Measurements from ENCODE around the gene CHN2.
A peak's percentile ranks its signal among the peaks of the same experiment; 100 is the strongest.

Gene CHN2

GRCh38 chr7:29192323-29192722 is 2.3 kb upstream of the CHN2 start:
- Histone ChIP-seq H3K36me3 (ENCODE audit: control insufficient read depth, insufficient read depth, low read length) (no peaks in the 10 kb centered on the region), H3K4me3 (ENCODE audit: low read depth, low read length) (no peak overlapping the region), H3K4me1 (ENCODE audit: control insufficient read depth, insufficient read depth, low read length) (peaks cover 23% of the 10 kb centered on the region), H3K9me3 (ENCODE audit: control insufficient read depth, insufficient read depth, low read length) (no peaks in the 10 kb centered on the region), H3K9ac (ENCODE audit: low read depth, low read length) (no peak overlapping the region), H3K27me3 (ENCODE audit: control insufficient read depth, insufficient read depth, low read length) (peaks cover 58% of the 10 kb centered on the region)

- Histone ChIP-seq H3K9ac (ENCODE audit: low read depth, low read length) (no peak overlapping the region), H3K4me1 (ENCODE audit: control insufficient read depth, insufficient read depth, low read length) (peaks cover 26% of the 10 kb centered on the region), H3K4me3 (ENCODE audit: low read depth, low read length) (no peak overlapping the region), H3K36me3 (ENCODE audit: control insufficient read depth, insufficient read depth, low read length) (no peaks in the 10 kb centered on the region), H3K27me3 (ENCODE audit: control insufficient read depth, insufficient read depth, low read length) (peaks cover 62% of the 10 kb centered on the region), H3K9me3 (ENCODE audit: control insufficient read depth, insufficient read depth, low read length) (no peaks in the 10 kb centered on the region)
Measured at GRCh38 chr7:29192811-29193210, 1.8 kb upstream of the CHN2 start.

- no peaks in the 10 kb centered on the region for H3K9me3 ChIP-seq (ENCODE audit: control insufficient read depth, insufficient read depth, low read length)
- H3K36me3 ChIP-seq (ENCODE audit: control insufficient read depth, insufficient read depth, low read length) = no peaks in the 10 kb centered on the region
- H3K4me1 ChIP-seq (ENCODE audit: control insufficient read depth, insufficient read depth, low read length) = peaks cover 26% of the 10 kb centered on the region
- H3K4me3 ChIP-seq (ENCODE audit: low read depth, low read length) = peak overlapping the region; percentile 58
- H3K9ac ChIP-seq (ENCODE audit: low read depth, low read length) = no peak overlapping the region
- H3K27me3 ChIP-seq (ENCODE audit: control insufficient read depth, insufficient read depth, low read length) = peaks cover 66% of the 10 kb centered on the region
Measured at GRCh38 chr7:29193316-29194205, 1.0 kb upstream of the CHN2 start.

- peaks cover 66% of the 10 kb centered on the region for H3K27me3 ChIP-seq (ENCODE audit: control insufficient read depth, insufficient read depth, low read length)
- H3K36me3 ChIP-seq (ENCODE audit: control insufficient read depth, insufficient read depth, low read length) = no peaks in the 10 kb centered on the region
- H3K9ac ChIP-seq (ENCODE audit: low read depth, low read length) = no peak overlapping the region
- H3K9me3 ChIP-seq (ENCODE audit: control insufficient read depth, insufficient read depth, low read length) = no peaks in the 10 kb centered on the region
- peak overlapping the region; percentile 71 for H3K4me3 ChIP-seq (ENCODE audit: low read depth, low read length)
- H3K4me1 ChIP-seq (ENCODE audit: control insufficient read depth, insufficient read depth, low read length) = peaks cover 26% of the 10 kb centered on the region
Measured at GRCh38 chr7:29194206-29194593, 375 bp upstream of the CHN2 start.

GRCh38 chr7:29196191-29196590 is 1.6 kb downstream of the CHN2 start:
- Histone ChIP-seq H3K4me3 (ENCODE audit: low read depth, low read length) (no peak overlapping the region), H3K27me3 (ENCODE audit: control insufficient read depth, insufficient read depth, low read length) (peaks cover 54% of the 10 kb centered on the region), H3K4me1 (ENCODE audit: control insufficient read depth, insufficient read depth, low read length) (peaks cover 15% of the 10 kb centered on the region), H3K9me3 (ENCODE audit: control insufficient read depth, insufficient read depth, low read length) (no peaks in the 10 kb centered on the region), H3K36me3 (ENCODE audit: control insufficient read depth, insufficient read depth, low read length) (no peaks in the 10 kb centered on the region), H3K9ac (ENCODE audit: low read depth, low read length) (no peak overlapping the region)

GRCh38 chr7:29196971-29197595 is 2.5 kb downstream of the CHN2 start:
- Histone ChIP-seq H3K4me3 (ENCODE audit: low read depth, low read length) (no peak overlapping the region), H3K4me1 (ENCODE audit: control insufficient read depth, insufficient read depth, low read length) (peaks cover 15% of the 10 kb centered on the region), H3K9me3 (ENCODE audit: control insufficient read depth, insufficient read depth, low read length) (no peaks in the 10 kb centered on the region), H3K27me3 (ENCODE audit: control insufficient read depth, insufficient read depth, low read length) (peaks cover 45% of the 10 kb centered on the region), H3K9ac (ENCODE audit: low read depth, low read length) (no peak overlapping the region), H3K36me3 (ENCODE audit: control insufficient read depth, insufficient read depth, low read length) (no peaks in the 10 kb centered on the region)

- H3K9me3 ChIP-seq (ENCODE audit: control insufficient read depth, insufficient read depth, low read length) = no peaks in the 10 kb centered on the region
- H3K36me3 ChIP-seq (ENCODE audit: control insufficient read depth, insufficient read depth, low read length) = no peaks in the 10 kb centered on the region
- peaks cover 37% of the 10 kb centered on the region for H3K27me3 ChIP-seq (ENCODE audit: control insufficient read depth, insufficient read depth, low read length)
- H3K9ac ChIP-seq (ENCODE audit: low read depth, low read length) = no peak overlapping the region
- H3K4me1 ChIP-seq (ENCODE audit: control insufficient read depth, insufficient read depth, low read length) = peaks cover 15% of the 10 kb centered on the region
- no peak overlapping the region for H3K4me3 ChIP-seq (ENCODE audit: low read depth, low read length)
Measured at GRCh38 chr7:29197916-29198315, 3.3 kb downstream of the CHN2 start.

GRCh38 chr7:29199776-29200175 is 5.2 kb downstream of the CHN2 start:
- no peaks in the 10 kb centered on the region for H3K36me3 ChIP-seq (ENCODE audit: control insufficient read depth, insufficient read depth, low read length)
- no peaks in the 10 kb centered on the region for H3K9me3 ChIP-seq (ENCODE audit: control insufficient read depth, insufficient read depth, low read length)
- peaks cover 14% of the 10 kb centered on the region for H3K4me1 ChIP-seq (ENCODE audit: control insufficient read depth, insufficient read depth, low read length)
- no peak overlapping the region for H3K4me3 ChIP-seq (ENCODE audit: low read depth, low read length)
- no peak overlapping the region for H3K9ac ChIP-seq (ENCODE audit: low read depth, low read length)
- peaks cover 26% of the 10 kb centered on the region for H3K27me3 ChIP-seq (ENCODE audit: control insufficient read depth, insufficient read depth, low read length)

- H3K36me3 ChIP-seq (ENCODE audit: control insufficient read depth, insufficient read depth, low read length) = no peaks in the 10 kb centered on the region
- H3K4me3 ChIP-seq (ENCODE audit: low read depth, low read length) = no peak overlapping the region
- H3K4me1 ChIP-seq (ENCODE audit: control insufficient read depth, insufficient read depth, low read length) = peaks cover 4% of the 10 kb centered on the region
- no peak overlapping the region for H3K9ac ChIP-seq (ENCODE audit: low read depth, low read length)
- no peaks in the 10 kb centered on the region for H3K9me3 ChIP-seq (ENCODE audit: control insufficient read depth, insufficient read depth, low read length)
- H3K27me3 ChIP-seq (ENCODE audit: control insufficient read depth, insufficient read depth, low read length) = peaks cover 5% of the 10 kb centered on the region
Measured at GRCh38 chr7:29202651-29203069, 8.1 kb downstream of the CHN2 start.

- Histone ChIP-seq H3K36me3 (ENCODE audit: control insufficient read depth, insufficient read depth, low read length) (no peaks in the 10 kb centered on the region), H3K4me3 (ENCODE audit: low read depth, low read length) (no peak overlapping the region), H3K4me1 (ENCODE audit: control insufficient read depth, insufficient read depth, low read length) (peaks cover 4% of the 10 kb centered on the region), H3K9ac (ENCODE audit: low read depth, low read length) (no peak overlapping the region), H3K27me3 (ENCODE audit: control insufficient read depth, insufficient read depth, low read length) (no peaks in the 10 kb centered on the region), H3K9me3 (ENCODE audit: control insufficient read depth, insufficient read depth, low read length) (no peaks in the 10 kb centered on the region)
Measured at GRCh38 chr7:29204491-29205272, 10.1 kb downstream of the CHN2 start.

- H3K27me3 ChIP-seq (ENCODE audit: control insufficient read depth, insufficient read depth, low read length) = no peaks in the 10 kb centered on the region
- no peaks in the 10 kb centered on the region for H3K9me3 ChIP-seq (ENCODE audit: control insufficient read depth, insufficient read depth, low read length)
- peaks cover 4% of the 10 kb centered on the region for H3K4me1 ChIP-seq (ENCODE audit: control insufficient read depth, insufficient read depth, low read length)
- H3K4me3 ChIP-seq (ENCODE audit: low read depth, low read length) = no peak overlapping the region
- no peak overlapping the region for H3K9ac ChIP-seq (ENCODE audit: low read depth, low read length)
- H3K36me3 ChIP-seq (ENCODE audit: control insufficient read depth, insufficient read depth, low read length) = no peaks in the 10 kb centered on the region
Measured at GRCh38 chr7:29207162-29207801, 12.7 kb downstream of the CHN2 start.
